K562 (cell line): Measurements from ENCODE around the gene SP4. TPM values are rescaled to one million over a fixed set of nuclear protein-coding genes. Genes with fewer than 3 reads are reported as not detected.

Experiments used
- BCLAF1 ChIP-seq, 2 experiments: fragments of 450-650 bp in 1 of 2; IDR thresholded peaks; 2 replicates each; pipeline ENCODE4 v1.6.1; 2011 to 2017; ENCODE audit warnings: low read depth in 2 of 2, antibody characterized with exemption in 1 of 2, borderline replicate concordance in 1 of 2, low read length in 1 of 2, mild to moderate bottlenecking in 1 of 2, mixed read lengths in 1 of 2; ENCODE audit not compliant: control insufficient read depth in 1 of 2
- EGR1 ChIP-seq: fragments of 450-650 bp; conservative IDR thresholded peaks from 2 replicates; pipeline ENCODE4 v1.6.1; 2017; ENCODE audit warnings: mild to moderate bottlenecking
- ESRRA ChIP-seq: fragments of 450-650 bp; IDR thresholded peaks from 2 replicates; pipeline ENCODE4 v1.6.1; 2014; ENCODE audit warnings: low read depth, mild to moderate bottlenecking, moderate library complexity, borderline replicate concordance
- EWSR1 ChIP-seq: fragments of 450-650 bp; IDR thresholded peaks from 2 replicates; pipeline ENCODE4 v1.6.1; 2018; ENCODE audit warnings: borderline replicate concordance, mild to moderate bottlenecking, low read depth, moderate library complexity; ENCODE audit not compliant: partially characterized antibody
- FOSL1 ChIP-seq: fragments of 200-800 bp; sonication (Bioruptor generic); conservative IDR thresholded peaks from 2 replicates; pipeline ENCODE4 v1.6.1; 2016; ENCODE audit warnings: missing genetic modification characterization, missing compliant biosample characterization
- HDAC8 ChIP-seq: fragments of 450-650 bp; IDR thresholded peaks from 2 replicates; pipeline ENCODE4 v1.6.1; 2016; ENCODE audit warnings: mild to moderate bottlenecking, missing genetic modification characterization, moderate library complexity, missing compliant biosample characterization
- PHF8 ChIP-seq: fragments of 200-600 bp; sonication (generic); IDR thresholded peaks from 2 replicates; pipeline ENCODE4 v1.6.1; 2012; ENCODE audit warnings: mixed run types, mild to moderate bottlenecking, inconsistent platforms, low read length, moderate library complexity, borderline replicate concordance
- RB1 ChIP-seq: fragments of 450-650 bp; IDR thresholded peaks from 2 replicates; pipeline ENCODE4 v1.6.1; 2017; ENCODE audit warnings: low read depth, mild to moderate bottlenecking
- SUPT5H ChIP-seq: fragments of 450-650 bp; IDR thresholded peaks from 2 replicates; pipeline ENCODE4 v1.6.1; 2016
- THRA ChIP-seq: fragments of 450-650 bp; IDR thresholded peaks from 2 replicates; pipeline ENCODE4 v1.6.1; 2017; ENCODE audit warnings: mild to moderate bottlenecking, moderate library complexity
- U2AF2 ChIP-seq: fragments of 200-400 bp; formaldehyde crosslinking; optimal IDR thresholded peaks from 2 replicates; pipeline ENCODE3; 2017; ENCODE audit warnings: low read depth, mild to moderate bottlenecking, low read length
- UBTF ChIP-seq, 2 experiments: IDR thresholded peaks; 2 replicates each; pipeline ENCODE4 v1.6.1; 2012; ENCODE audit warnings: improper control_type of control experiment in 2 of 2, low read depth in 2 of 2, low read length in 2 of 2, borderline replicate concordance in 1 of 2
- ZNF134 ChIP-seq: fragments of 250-450 bp; sonication (Bioruptor Pico); conservative IDR thresholded peaks from 2 replicates; pipeline ENCODE4 v1.4.0; 2020
- ZNF232 ChIP-seq: sonication (generic); formaldehyde crosslinking; IDR thresholded peaks from 2 replicates; pipeline ENCODE4 v1.8.0; 2022; ENCODE audit warnings: mild to moderate bottlenecking, missing genetic modification reagents
- ZNF395 ChIP-seq: fragments of 200-800 bp; sonication (Bioruptor generic); IDR thresholded peaks from 2 replicates; pipeline ENCODE4 v1.6.1; 2017; ENCODE audit warnings: missing genetic modification characterization, missing compliant biosample characterization
- ZNF764 ChIP-seq: fragments of 250-450 bp; sonication (Bioruptor Pico); IDR thresholded peaks from 2 replicates; pipeline ENCODE4 v1.4.0; 2020; ENCODE audit warnings: low read depth, mild to moderate bottlenecking, moderate library complexity
- polyA plus RNA-seq, 8 experiments: library from polyadenylated mRNA; depleted of rRNA in 4 of 8; stranded (reverse) in 5 of 8; unstranded in 3 of 8; fragments of >200 nt; fragmentation: Nextera tagmentation in 2 of 8; fragmentation: Illumina TruSeq in 1 of 8; extraction: Ambion mirVana in 2 of 8; extraction: Trizol in 1 of 8; gene quantifications; 2 replicates each; pipeline versions ENCODE4 v1.2.1 to v1.2.3, GENCODE V29; 2011 to 2014; ENCODE audit warnings: inconsistent platforms in 1 of 8, missing spikeins in 1 of 8
- total RNA-seq, 7 experiments: library from RNA; depleted of rRNA in 6 of 7; stranded (reverse); fragments of >200 nt in 6 of 7; fragmentation: Illumina TruSeq in 2 of 7; extraction: Trizol in 2 of 7; gene quantifications; 2 replicates each; pipeline versions ENCODE4 v1.2.1 to v1.2.3, GENCODE V29; 2011 to 2021; ENCODE audit warnings: low replicate concordance in 1 of 7
- TF ChIP-seq, protein P1 (sequence below), 3 experiments: fragments of 200-800 bp in 1 of 3; sonication (Bioruptor generic) in 1 of 3; sonication (generic) in 1 of 3; formaldehyde crosslinking in 1 of 3; IDR thresholded peaks; 2 replicates each; pipeline versions ENCODE4 v1.6.1 to v1.8.0; 2016 to 2022; ENCODE audit warnings: mild to moderate bottlenecking in 2 of 3, missing compliant biosample characterization in 2 of 3, missing genetic modification characterization in 2 of 3, missing genetic modification reagents in 1 of 3

Gene SP4
- total and polyA plus RNA-seq, 9 of the 15 experiments (the other 6 are each of a cell fraction or from before 2014, with no cell fraction given): 2.4 to 9.4 (median 4.5) TPM

DNA sequence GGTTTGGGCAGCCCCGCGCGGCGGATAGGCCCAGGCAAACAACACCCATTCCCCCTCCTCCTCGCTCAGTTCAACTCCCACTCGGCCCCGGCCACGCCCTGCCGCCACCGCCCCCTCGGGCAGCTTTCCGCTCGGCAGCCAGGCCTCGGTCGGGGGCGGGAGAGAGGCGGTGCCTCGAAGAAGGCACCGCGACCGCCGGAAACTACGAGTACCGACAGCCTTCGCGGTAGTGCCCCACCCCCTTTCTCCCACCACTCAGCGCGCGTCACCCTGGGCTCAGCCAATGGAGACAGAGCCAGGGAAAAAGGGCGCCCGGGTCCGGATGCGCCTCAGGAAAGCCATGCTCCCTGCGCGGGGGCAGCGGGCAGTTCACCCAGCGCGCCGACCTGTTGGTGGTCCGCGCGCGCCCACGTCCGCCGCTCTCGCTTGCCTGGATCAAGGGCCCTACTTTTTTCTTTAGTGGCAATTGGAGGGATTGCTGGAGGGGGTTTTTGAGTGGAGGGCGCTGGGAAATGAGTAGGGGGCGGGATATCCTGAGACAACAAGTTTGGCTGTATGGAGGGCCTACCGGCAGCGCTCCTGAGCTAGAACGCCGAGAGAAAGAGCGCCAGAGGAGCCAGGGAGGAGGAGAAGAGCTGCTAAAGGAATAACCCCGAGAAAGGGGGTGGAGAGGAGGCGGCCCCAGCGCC is 557 bp upstream of the SP4 start (continued):
- TF ChIP-seq ZNF764 (CRISPR knock-in tag) (no peak), ZNF232 (CRISPR knock-in tag) (no peak), THRA (no peak), PHF8 (peak; percentile 82), ZNF134 (no peak), ESRRA (no peak; the same call in 1 of the 2 replicates), UBTF (IDR thresholded peaks at IDR 0.05; ENCODE audit: borderline replicate concordance in 1 of 2, low read depth in 2 of 2, low read length in 2 of 2) (no peak), U2AF2 (no peak), SUPT5H (peak; percentile 93), RB1 (no peak; the same call in 1 of the 2 replicates), BCLAF1 (IDR thresholded peaks at IDR 0.05; ENCODE audit: borderline replicate concordance in 1 of 2, control insufficient read depth in 1 of 2, low read depth in 2 of 2, low read length in 1 of 2) (no peak), EWSR1 (no peak), EGR1 (peak; percentile 97), HDAC8 (no peak), ZNF395 (no peak; the same call in 1 of the 2 replicates), FOSL1 (no peak)
- TF ChIP-seq, protein P1, sequence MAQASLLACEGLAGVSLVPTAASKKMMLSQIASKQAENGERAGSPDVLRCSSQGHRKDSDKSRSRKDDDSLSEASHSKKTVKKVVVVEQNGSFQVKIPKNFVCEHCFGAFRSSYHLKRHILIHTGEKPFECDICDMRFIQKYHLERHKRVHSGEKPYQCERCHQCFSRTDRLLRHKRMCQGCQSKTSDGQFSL (CRISPR knock-in tag; IDR thresholded peaks at IDR 0.05): 0 out of 2 replicates have a peak, but pooled peaks have one; percentile 33
- TF ChIP-seq, protein P1 (tag; IDR thresholded peaks at IDR 0.05): no peak
